Stimulated activated CD8-positive, alpha-beta memory T cell treated with anti-CD3 and anti-CD28 coated beads, Interleukin-7, amount 100 ng/mL, for 24 hours (primary cell): Measurements from ENCODE around the gene HK1.
"Not testable (repeated sequence)": the region's sequence is repeated elsewhere in the genome, so short reads cannot be mapped to it uniquely, and the experiment has no call there.

Experiments
- DNase-seq: peaks from one replicate; pipeline ENCODE4 v3.0.0-alpha.2; 2020; ENCODE audit warnings: low read depth

Gene HK1

GRCh38 chr10:69278446-69278963 is at the start of gene HK1:
Gene HK1, plus strand, starts transcription at chr10:69278496.
- DNase-seq = no peak

- no peak for DNase-seq
These were observed 48.7 kb upstream of the HK1 start for GRCh38 chr10:69229616-69229916.

GRCh38 chr10:69230128-69230527 is 48.2 kb upstream of the HK1 start:
- no peak for DNase-seq

- DNase-seq = no peak
These were observed 46.0 kb upstream of the HK1 start for GRCh38 chr10:69232252-69232651.

- no peak for DNase-seq
These were observed 45.4 kb upstream of the HK1 start for GRCh38 chr10:69232736-69233480.

GRCh38 chr10:69234447-69234846 is 43.8 kb upstream of the HK1 start:
- DNase-seq = no peak

GRCh38 chr10:69237528-69238159 is 40.7 kb upstream of the HK1 start:
- DNase-seq = peak; percentile 74

- DNase-seq = no peak
These were observed 39.2 kb upstream of the HK1 start for GRCh38 chr10:69239136-69239535.

GRCh38 chr10:69239816-69240434 is 38.4 kb upstream of the HK1 start:
- no peak for DNase-seq

GRCh38 chr10:69240455-69240854 is 37.8 kb upstream of the HK1 start:
- DNase-seq = no peak

- no peak for DNase-seq
These were observed 36.7 kb upstream of the HK1 start for GRCh38 chr10:69241575-69241974.

- DNase-seq = no peak
These were observed 36.0 kb upstream of the HK1 start for GRCh38 chr10:69242040-69242851.

- no peak for DNase-seq
These were observed 35.5 kb upstream of the HK1 start for GRCh38 chr10:69242852-69243212.

GRCh38 chr10:69243817-69244216 is 34.5 kb upstream of the HK1 start:
- no peak for DNase-seq

GRCh38 chr10:69246036-69246435 is 32.3 kb upstream of the HK1 start:
- no peak for DNase-seq

GRCh38 chr10:69246581-69247312 is 31.5 kb upstream of the HK1 start:
- DNase-seq = no peak

- no peak for DNase-seq
These were observed 31.0 kb upstream of the HK1 start for GRCh38 chr10:69247313-69247710.

- DNase-seq = no peak
These were observed 30.1 kb upstream of the HK1 start for GRCh38 chr10:69248117-69248730.

- DNase-seq = no peak
These were observed 28.3 kb upstream of the HK1 start for GRCh38 chr10:69250041-69250440.

- not testable (repeated sequence) for DNase-seq
These were observed 26.9 kb upstream of the HK1 start for GRCh38 chr10:69251417-69251816.

GRCh38 chr10:69253171-69253570 is 25.1 kb upstream of the HK1 start:
- no peak for DNase-seq
